Measurements from ENCODE around the gene CARMIL3. TPM values are rescaled to one million over a fixed set of nuclear protein-coding genes. Genes with fewer than 3 reads are reported as not detected.
"Not testable (repeated sequence)": the region's sequence is repeated elsewhere in the genome, so short reads cannot be mapped to it uniquely, and the experiment has no call there.

Gene CARMIL3
- total and polyA plus RNA-seq, 2 experiments from 2014 or later = 3.7 to 11.8 TPM

DNA sequence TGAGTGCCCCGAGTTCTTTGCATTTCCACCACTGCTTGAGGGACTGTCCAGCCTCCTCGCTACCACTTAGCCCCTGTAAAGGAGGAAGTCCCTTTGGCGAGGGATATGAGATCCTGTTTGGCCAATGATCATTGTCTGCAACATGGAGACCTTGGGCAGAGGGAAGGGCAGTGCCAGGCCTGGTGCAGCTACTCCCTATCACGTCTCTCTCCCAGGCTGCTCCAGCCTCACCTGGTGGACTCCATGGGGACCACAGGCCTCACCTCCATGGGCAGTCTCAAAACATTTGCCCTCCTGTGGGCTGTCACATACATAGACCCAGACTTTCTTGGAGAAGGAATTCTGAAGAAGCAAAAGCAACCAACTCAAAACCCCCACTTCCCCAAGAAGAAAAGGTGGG is 16.0 kb upstream of the CARMIL3 start:
- H3K27ac Mint-ChIP-seq; DNase-seq (ENCODE audit: low spot score); H3K36me3 ChIP-seq (ENCODE audit: insufficient read depth); H3K36me3 Mint-ChIP-seq (ENCODE audit: low read depth); H3K79me2 ChIP-seq (replicated peaks; ENCODE audit: insufficient read depth); H4K20me1 ChIP-seq (replicated peaks; ENCODE audit: insufficient read depth); H3K4me1 ChIP-seq (ENCODE audit: insufficient read depth); H3K4me1 Mint-ChIP-seq; H3K9me2 ChIP-seq (ENCODE audit: insufficient read depth); H3K27me3 ChIP-seq (ENCODE audit: insufficient read depth); H3F3A ChIP-seq (replicated peaks; ENCODE audit: low read depth); H3K27ac ChIP-seq (ENCODE audit: low read depth); H3K27me3 Mint-ChIP-seq (ENCODE audit: insufficient read depth, low read depth, poor library complexity): not testable (repeated sequence)
- Mint-ChIP-seq H3K4me3 (peak overlapping the region; percentile 86), H3K9me3 (peaks cover 21% of the 10 kb centered on the region)
- H2AFZ ChIP-seq = peak overlapping the region; percentile 59; the same call in 1 of the 2 replicates
- ATAC-seq = peak; percentile 78
- H3K4me2 ChIP-seq = peak overlapping the region; percentile 88
- H3K4me3 ChIP-seq = peak overlapping the region; percentile 72; the same call in 1 of the 2 replicates
- TF ChIP-seq, protein P1, sequence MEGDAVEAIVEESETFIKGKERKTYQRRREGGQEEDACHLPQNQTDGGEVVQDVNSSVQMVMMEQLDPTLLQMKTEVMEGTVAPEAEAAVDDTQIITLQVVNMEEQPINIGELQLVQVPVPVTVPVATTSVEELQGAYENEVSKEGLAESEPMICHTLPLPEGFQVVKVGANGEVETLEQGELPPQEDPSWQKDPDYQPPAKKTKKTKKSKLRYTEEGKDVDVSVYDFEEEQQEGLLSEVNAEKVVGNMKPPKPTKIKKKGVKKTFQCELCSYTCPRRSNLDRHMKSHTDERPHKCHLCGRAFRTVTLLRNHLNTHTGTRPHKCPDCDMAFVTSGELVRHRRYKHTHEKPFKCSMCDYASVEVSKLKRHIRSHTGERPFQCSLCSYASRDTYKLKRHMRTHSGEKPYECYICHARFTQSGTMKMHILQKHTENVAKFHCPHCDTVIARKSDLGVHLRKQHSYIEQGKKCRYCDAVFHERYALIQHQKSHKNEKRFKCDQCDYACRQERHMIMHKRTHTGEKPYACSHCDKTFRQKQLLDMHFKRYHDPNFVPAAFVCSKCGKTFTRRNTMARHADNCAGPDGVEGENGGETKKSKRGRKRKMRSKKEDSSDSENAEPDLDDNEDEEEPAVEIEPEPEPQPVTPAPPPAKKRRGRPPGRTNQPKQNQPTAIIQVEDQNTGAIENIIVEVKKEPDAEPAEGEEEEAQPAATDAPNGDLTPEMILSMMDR (conservative IDR thresholded peaks at IDR 0.05; ENCODE audit: low read depth in 2 of 2) = 0 out of 4 replicates have a peak, but pooled peaks of 1 of the 2 experiments have one; percentile 15

DNA sequence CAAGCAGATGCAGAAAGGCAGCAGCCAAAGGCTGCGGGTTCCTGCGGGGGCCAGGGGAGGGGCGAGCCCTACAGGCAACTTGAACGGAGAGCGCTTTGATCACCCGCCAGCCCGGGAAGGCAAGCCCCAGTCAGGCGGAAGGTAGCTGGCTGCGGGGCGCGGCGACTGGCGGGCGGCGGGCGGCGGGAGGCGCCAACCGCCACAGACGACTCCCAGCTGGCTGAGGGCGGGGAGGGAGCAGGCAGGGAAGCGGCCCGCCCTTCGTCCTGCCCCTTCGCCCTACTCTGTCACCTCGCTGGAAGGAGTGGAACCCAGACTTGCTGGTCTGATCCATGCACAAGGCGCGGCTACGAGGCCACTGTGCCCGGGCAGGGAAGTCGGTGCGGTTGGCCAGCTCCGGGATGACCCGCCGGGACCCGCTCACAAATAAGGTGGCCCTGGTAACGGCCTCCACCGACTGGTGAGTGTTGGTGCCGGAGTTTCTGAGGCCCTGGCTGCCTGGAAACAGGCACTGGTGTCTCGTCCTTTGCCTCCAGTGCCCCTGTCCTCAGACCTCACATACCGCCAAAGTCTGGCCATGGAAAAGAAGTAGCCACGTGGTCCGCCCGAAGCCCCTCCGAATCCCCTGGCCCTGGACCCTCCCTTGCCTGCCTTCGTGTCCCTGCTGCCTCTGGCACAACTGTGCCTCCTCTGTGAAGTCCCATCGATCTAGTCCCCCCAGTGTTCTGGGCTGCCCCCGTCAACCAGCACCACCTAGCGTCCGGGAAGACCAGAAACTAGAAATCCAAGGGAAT is 15.4 kb upstream of the CARMIL3 start:
- Histone ChIP-seq H3F3A (replicated peaks; ENCODE audit: low read depth) (no peaks in the 10 kb centered on the region), H3K36me3 (ENCODE audit: insufficient read depth) (no peaks in the 10 kb centered on the region), H3K4me3 (peak overlapping the region; percentile 72), H3K4me1 (ENCODE audit: insufficient read depth) (0 out of 2 replicates have a peak, but pooled peaks cover 3% of the 10 kb centered on the region), H3K27ac (ENCODE audit: low read depth) (peak overlapping the region; percentile 39; the same call in 1 of the 2 replicates), H3K27me3 (ENCODE audit: insufficient read depth) (0 out of 2 replicates have a peak, but pooled peaks cover 4% of the 10 kb centered on the region), H4K20me1 (replicated peaks; ENCODE audit: insufficient read depth) (no peaks in the 10 kb centered on the region), H3K9me2 (ENCODE audit: insufficient read depth) (no peaks in the 10 kb centered on the region), H3K79me2 (replicated peaks; ENCODE audit: insufficient read depth) (no peaks in the 10 kb centered on the region), H2AFZ (peak overlapping the region; percentile 93), H3K4me2 (peak overlapping the region; percentile 88)
- peak overlapping the region; percentile 44; the same call in 1 of the 2 replicates for H3K27ac Mint-ChIP-seq
- DNase-seq (ENCODE audit: low spot score) (peak; percentile 83), ATAC-seq (peak; percentile 87)
- peak overlapping the region; percentile 86 for H3K4me3 Mint-ChIP-seq
- peaks cover 2% of the 10 kb centered on the region; the same call in 1 of the 3 replicates for H3K36me3 Mint-ChIP-seq (ENCODE audit: low read depth)
- TF ChIP-seq, protein P1 (conservative IDR thresholded peaks at IDR 0.05; ENCODE audit: low read depth in 2 of 2) = peak; percentile 85 to 86
- TF ChIP-seq ZNF331 (CRISPR knock-in tag; IDR thresholded peaks at IDR 0.05; ENCODE audit: low read depth) = no peak
- peak; percentile 74 for TF ChIP-seq POLR2AphosphoS5 (IDR thresholded peaks at IDR 0.05; ENCODE audit: low read depth)
- TF ChIP-seq EZH2 (IDR thresholded peaks at IDR 0.05; ENCODE audit: low read depth, unreplicated experiment) = no peak
- H3K4me1 Mint-ChIP-seq = peaks cover 10% of the 10 kb centered on the region; the same call in 2 of the 3 replicates
- H3K9me3 Mint-ChIP-seq = peaks cover 15% of the 10 kb centered on the region
- peaks cover 3% of the 10 kb centered on the region for H3K27me3 Mint-ChIP-seq (ENCODE audit: insufficient read depth, low read depth, poor library complexity)

DNA sequence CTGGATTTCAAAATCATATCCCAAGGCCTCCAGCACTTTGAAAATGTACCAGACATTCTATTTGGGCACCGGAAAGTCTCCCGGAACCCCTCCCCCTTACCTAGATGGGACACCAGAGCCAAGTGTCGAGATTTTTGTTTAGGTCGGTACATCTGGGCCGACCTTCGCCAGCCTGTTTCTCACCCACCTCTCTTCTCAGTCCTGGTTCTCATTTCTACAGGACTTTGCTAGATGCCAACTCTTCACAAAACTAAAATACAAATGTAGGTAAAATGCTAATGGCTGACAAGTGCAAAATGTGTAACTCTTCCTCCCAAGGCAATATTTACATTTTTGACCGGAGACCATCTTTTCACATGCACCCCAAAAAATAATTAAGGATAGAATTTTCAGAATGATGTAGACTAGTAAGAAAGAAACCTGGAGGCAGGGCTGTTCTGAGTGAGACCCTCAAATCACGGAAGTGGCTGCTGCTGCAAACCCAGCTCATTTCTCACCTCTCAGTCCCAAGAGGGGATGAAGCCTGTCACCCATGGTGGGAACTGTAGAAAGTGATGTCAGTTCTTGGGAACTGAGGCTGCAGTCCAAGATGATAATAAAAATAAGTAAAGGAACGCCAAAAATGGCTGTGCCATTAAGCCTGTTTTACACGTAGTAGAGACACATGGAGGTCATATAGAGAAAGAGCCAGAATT is 14.7 kb upstream of the CARMIL3 start:
- Histone ChIP-seq H3K4me3 (peak overlapping the region; percentile 72), H2AFZ (peak overlapping the region; percentile 93; the same call in 1 of the 2 replicates), H3K4me2 (peak overlapping the region; percentile 88; the same call in 1 of the 2 replicates)
- H3K4me1 Mint-ChIP-seq; ATAC-seq; H3K36me3 ChIP-seq (ENCODE audit: insufficient read depth); H3K4me1 ChIP-seq (ENCODE audit: insufficient read depth); H3K36me3 Mint-ChIP-seq (ENCODE audit: low read depth); H3K27me3 ChIP-seq (ENCODE audit: insufficient read depth); H3K79me2 ChIP-seq (replicated peaks; ENCODE audit: insufficient read depth); H4K20me1 ChIP-seq (replicated peaks; ENCODE audit: insufficient read depth); H3K9me2 ChIP-seq (ENCODE audit: insufficient read depth); H3K9me3 Mint-ChIP-seq; H3K27ac ChIP-seq (ENCODE audit: low read depth); H3K27me3 Mint-ChIP-seq (ENCODE audit: insufficient read depth, low read depth, poor library complexity); H3K27ac Mint-ChIP-seq; DNase-seq (ENCODE audit: low spot score); H3F3A ChIP-seq (replicated peaks; ENCODE audit: low read depth): not testable (repeated sequence)
- peak overlapping the region; percentile 86 for H3K4me3 Mint-ChIP-seq
